HL-60 (cell line): ENCODE data around the gene TANGO2.

Experiments
- GABPA ChIP-seq: IDR thresholded peaks from 2 replicates; pipeline ENCODE4 v1.6.1; 2012; ENCODE audit warnings: low read depth
- POLR2AphosphoS5 ChIP-seq: IDR thresholded peaks from 2 replicates; pipeline ENCODE4 v1.6.1; 2012; ENCODE audit warnings: low read depth
- REST ChIP-seq: IDR thresholded peaks from 2 replicates; pipeline ENCODE4 v1.6.1; 2012; ENCODE audit warnings: low read depth; ENCODE audit not compliant: insufficient replicate concordance
- SPI1 ChIP-seq: IDR thresholded peaks from 2 replicates; pipeline ENCODE4 v1.6.1; 2012; ENCODE audit warnings: low read depth, mild to moderate bottlenecking, borderline replicate concordance
- TF ChIP-seq, protein P1 (sequence below): IDR thresholded peaks from one replicate; pipeline ENCODE4 v1.5.1; 2011; ENCODE audit warnings: low read length, control low read depth, inconsistent platforms; ENCODE audit not compliant: insufficient read depth

- TF ChIP-seq, protein P1, sequence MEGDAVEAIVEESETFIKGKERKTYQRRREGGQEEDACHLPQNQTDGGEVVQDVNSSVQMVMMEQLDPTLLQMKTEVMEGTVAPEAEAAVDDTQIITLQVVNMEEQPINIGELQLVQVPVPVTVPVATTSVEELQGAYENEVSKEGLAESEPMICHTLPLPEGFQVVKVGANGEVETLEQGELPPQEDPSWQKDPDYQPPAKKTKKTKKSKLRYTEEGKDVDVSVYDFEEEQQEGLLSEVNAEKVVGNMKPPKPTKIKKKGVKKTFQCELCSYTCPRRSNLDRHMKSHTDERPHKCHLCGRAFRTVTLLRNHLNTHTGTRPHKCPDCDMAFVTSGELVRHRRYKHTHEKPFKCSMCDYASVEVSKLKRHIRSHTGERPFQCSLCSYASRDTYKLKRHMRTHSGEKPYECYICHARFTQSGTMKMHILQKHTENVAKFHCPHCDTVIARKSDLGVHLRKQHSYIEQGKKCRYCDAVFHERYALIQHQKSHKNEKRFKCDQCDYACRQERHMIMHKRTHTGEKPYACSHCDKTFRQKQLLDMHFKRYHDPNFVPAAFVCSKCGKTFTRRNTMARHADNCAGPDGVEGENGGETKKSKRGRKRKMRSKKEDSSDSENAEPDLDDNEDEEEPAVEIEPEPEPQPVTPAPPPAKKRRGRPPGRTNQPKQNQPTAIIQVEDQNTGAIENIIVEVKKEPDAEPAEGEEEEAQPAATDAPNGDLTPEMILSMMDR = no peak
- TF ChIP-seq POLR2AphosphoS5 (no peak), REST (no peak), GABPA (no peak), SPI1 (no peak)
Observed at GRCh38 chr22:20035375-20036083, 14.6 kb downstream of the TANGO2 start.
